Liver (tissue), 9 donors: ENCODE measurements around the gene TSHZ2. TPM values are rescaled to one million over a fixed set of nuclear protein-coding genes. Genes with fewer than 3 reads are reported as not detected.

ENCODE experiments used
- DNase-seq: peaks from one replicate; pipeline ENCODE4 v3.0.0-alpha.2; 2017; ENCODE audit warnings: low spot score
- H3K27ac ChIP-seq, 2 donors: one replicate each; pipeline ENCODE4 v1.7.0; 2013; ENCODE audit warnings: inconsistent platforms in 2 of 2, low read length in 2 of 2, control low read depth in 1 of 2, low read depth in 1 of 2, mild to moderate bottlenecking in 1 of 2
- H3K27me3 ChIP-seq, 4 donors: one replicate each; pipeline versions ENCODE4 v1.6.1 to v1.7.0; 2013; ENCODE audit warnings: low read length in 3 of 4, inconsistent platforms in 1 of 4, mild to moderate bottlenecking in 1 of 4, moderate library complexity in 1 of 4; ENCODE audit not compliant: control insufficient read depth in 4 of 4, insufficient read depth in 4 of 4
- H3K36me3 ChIP-seq, 4 donors: one replicate each; pipeline versions ENCODE4 v1.6.1 to v1.7.0; 2013; ENCODE audit warnings: low read length in 3 of 4, mild to moderate bottlenecking in 3 of 4, low read depth in 1 of 4, moderate library complexity in 1 of 4; ENCODE audit not compliant: control insufficient read depth in 4 of 4, insufficient read depth in 3 of 4
- H3K4me1 ChIP-seq, 4 donors: one replicate each; pipeline versions ENCODE4 v1.6.1 to v1.7.0; 2013; ENCODE audit warnings: low read length in 3 of 4, mild to moderate bottlenecking in 3 of 4, moderate library complexity in 1 of 4; ENCODE audit not compliant: control insufficient read depth in 4 of 4, insufficient read depth in 4 of 4
- H3K4me3 ChIP-seq, 3 donors: one replicate each; pipeline versions ENCODE4 v1.6.1 to v1.7.0; 2013; ENCODE audit warnings: low read length in 3 of 3, control low read depth in 1 of 3, low read depth in 1 of 3, mild to moderate bottlenecking in 1 of 3
- H3K9ac ChIP-seq, 2 donors: one replicate each; pipeline ENCODE4 v1.7.0; 2013; ENCODE audit warnings: low read length in 2 of 2, mild to moderate bottlenecking in 2 of 2, moderate library complexity in 2 of 2, control low read depth in 1 of 2, low read depth in 1 of 2
- H3K9me3 ChIP-seq, 4 donors: one replicate each; pipeline versions ENCODE4 v1.6.1 to v1.7.0; 2013; ENCODE audit warnings: low read length in 3 of 4; ENCODE audit not compliant: control insufficient read depth in 4 of 4
- ATF3 ChIP-seq: IDR thresholded peaks from 2 replicates; pipeline ENCODE4 v1.6.1; 2016; ENCODE audit warnings: antibody characterized with exemption
- CTCF ChIP-seq: fragments of 150-350 bp; IDR thresholded peaks from 2 replicates; pipeline ENCODE4 v1.5.1; 2017; ENCODE audit warnings: improper control_type of control experiment, low read depth, low read length; ENCODE audit not compliant: missing input control
- EGR1 ChIP-seq, 2 donors: IDR thresholded peaks; 2 replicates each; pipeline ENCODE4 v1.6.1; 2016 to 2018; ENCODE audit warnings: antibody characterized with exemption in 2 of 2, low read depth in 2 of 2
- FOXA1 ChIP-seq: IDR thresholded peaks from 2 replicates; pipeline ENCODE4 v1.6.1; 2016; ENCODE audit warnings: antibody characterized with exemption
- FOXA2 ChIP-seq: IDR thresholded peaks from 2 replicates; pipeline ENCODE4 v1.6.1; 2016; ENCODE audit warnings: antibody characterized with exemption
- HNF4A ChIP-seq, 2 donors: conservative IDR thresholded peaks; 2 replicates each; pipeline ENCODE4 v1.6.1; 2016; ENCODE audit warnings: antibody characterized with exemption in 2 of 2, mild to moderate bottlenecking in 2 of 2
- HNF4G ChIP-seq: IDR thresholded peaks from 2 replicates; pipeline ENCODE4 v1.6.1; 2016; ENCODE audit warnings: antibody characterized with exemption
- JUND ChIP-seq, 2 donors: IDR thresholded peaks; 2 replicates each; pipeline ENCODE4 v1.6.1; 2016; ENCODE audit warnings: antibody characterized with exemption in 2 of 2
- NR2F2 ChIP-seq: IDR thresholded peaks from 2 replicates; pipeline ENCODE4 v1.6.1; 2016; ENCODE audit warnings: antibody characterized with exemption
- RAD21 ChIP-seq, 2 donors: IDR thresholded peaks; 2 replicates each; pipeline ENCODE4 v1.6.1; 2016; ENCODE audit warnings: antibody characterized with exemption in 2 of 2, mild to moderate bottlenecking in 2 of 2
- REST ChIP-seq: IDR thresholded peaks from 2 replicates; pipeline ENCODE4 v1.6.1; 2016; ENCODE audit warnings: antibody characterized with exemption, mild to moderate bottlenecking
- RXRA ChIP-seq, 2 donors: IDR thresholded peaks; 2 replicates each; pipeline ENCODE4 v1.6.1; 2017 to 2018; ENCODE audit warnings: antibody characterized with exemption in 2 of 2, mild to moderate bottlenecking in 1 of 2
- SP1 ChIP-seq: IDR thresholded peaks from 2 replicates; pipeline ENCODE4 v1.6.1; 2018; ENCODE audit warnings: antibody characterized with exemption, mild to moderate bottlenecking
- TAF1 ChIP-seq: conservative IDR thresholded peaks from 2 replicates; pipeline ENCODE4 v1.6.1; 2016; ENCODE audit warnings: antibody characterized with exemption, mild to moderate bottlenecking
- YY1 ChIP-seq: IDR thresholded peaks from 2 replicates; pipeline ENCODE4 v1.6.1; 2016; ENCODE audit warnings: antibody characterized with exemption, mild to moderate bottlenecking
- ZBTB33 ChIP-seq: IDR thresholded peaks from 2 replicates; pipeline ENCODE4 v1.6.1; 2016; ENCODE audit warnings: antibody characterized with exemption
- WGBS: extraction: QIAGEN DNeasy Blood & Tissue Kit; methylation state at CpG from one replicate; pipeline ENCODE4 v1.1.7; 2013; 5-methylcytosine and 5-hydroxymethylcytosine counted together
- polyA plus RNA-seq, 2 donors: library from polyadenylated mRNA; stranded (reverse) in 1 of 2; unstranded in 1 of 2; fragments of 200-250 nt in 1 of 2; fragments of >200 nt in 1 of 2; fragmentation: Nextera tagmentation in 1 of 2; extraction: Ambion mirVana in 1 of 2; gene quantifications; one replicate each; pipeline versions ENCODE4 v1.2.1 to v1.2.3, GENCODE V29; 2013 to 2015
- total RNA-seq, 2 donors: library from RNA; depleted of rRNA; stranded (reverse); fragments of >200 nt; gene quantifications; one replicate each; pipeline ENCODE4 v1.2.3, GENCODE V29; 2014
- TF ChIP-seq, protein P1 (sequence below): IDR thresholded peaks from 2 replicates; pipeline ENCODE4 v1.6.1; 2016; ENCODE audit warnings: antibody characterized with exemption
- donor health status: healthy.
- donor health status: healthy.
- donor health status: healthy.
- donor health status: healthy.
- donor health status: healthy.

Gene TSHZ2
- total and polyA plus RNA-seq, 4 donors: 2.9 to 11.3 (median 7.8) TPM

DNA sequence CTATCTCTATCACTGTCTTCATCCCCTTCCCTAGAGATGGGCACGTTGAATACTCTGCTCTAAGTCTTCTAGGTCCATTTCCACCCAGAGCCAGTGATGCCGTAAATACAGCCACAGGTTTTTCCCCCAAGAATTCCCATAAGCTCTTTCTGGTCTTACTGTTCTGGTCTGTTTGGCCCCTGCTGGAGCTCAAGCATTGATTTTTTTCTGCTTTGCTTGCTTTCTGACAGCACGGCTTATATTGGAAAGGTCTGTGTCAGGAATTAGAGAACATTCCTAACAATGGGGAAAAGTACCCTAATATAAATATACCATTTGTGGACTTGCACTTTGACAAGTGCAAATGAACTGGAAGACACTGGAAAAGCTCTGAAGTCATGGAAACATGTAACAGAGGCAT, 302.6 kb downstream of the TSHZ2 start:
- Histone ChIP-seq H3K4me3 (no peak overlapping the region), H3K9me3 (no peaks in the 10 kb centered on the region), H3K36me3 (no peaks in the 10 kb centered on the region), H3K9ac (no peak overlapping the region), H3K27ac (peak overlapping the region in 1 of 2 donors; percentile 46), H3K27me3 (no peaks in the 10 kb centered on the region), H3K4me1 (peaks cover 0 to 22% (median 11%) of the 10 kb centered on the region in 4 donors)
- TF ChIP-seq ZBTB33: no peak
- no peak for TF ChIP-seq YY1
- no peak for TF ChIP-seq FOXA1
- TF ChIP-seq SP1: no peak
- TF ChIP-seq ATF3: no peak
- TF ChIP-seq FOXA2: no peak
- TF ChIP-seq REST: no peak
- no peak for TF ChIP-seq JUND (IDR thresholded peaks at IDR 0.05)
- TF ChIP-seq, protein P1, sequence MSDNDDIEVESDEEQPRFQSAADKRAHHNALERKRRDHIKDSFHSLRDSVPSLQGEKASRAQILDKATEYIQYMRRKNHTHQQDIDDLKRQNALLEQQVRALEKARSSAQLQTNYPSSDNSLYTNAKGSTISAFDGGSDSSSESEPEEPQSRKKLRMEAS: no peak
- no peak for TF ChIP-seq NR2F2
- no peak for TF ChIP-seq RAD21 (IDR thresholded peaks at IDR 0.05)
- no peak for TF ChIP-seq HNF4G
- TF ChIP-seq EGR1 (IDR thresholded peaks at IDR 0.05; ENCODE audit: low read depth in 2 of 2): no peak
- WGBS: 40% methylated on average over 3 of the region's 3 CpGs
- no peak for DNase-seq

GRCh38 chr20:53276143-53276542, 304.0 kb downstream of the TSHZ2 start:
- Histone ChIP-seq H3K27me3 (no peaks in the 10 kb centered on the region), H3K4me1 (peaks cover 0 to 22% (median 11%) of the 10 kb centered on the region in 4 donors), H3K9ac (no peak overlapping the region), H3K27ac (no peak overlapping the region), H3K4me3 (no peak overlapping the region), H3K9me3 (no peaks in the 10 kb centered on the region), H3K36me3 (no peaks in the 10 kb centered on the region)
- DNase-seq: no peak
- WGBS: 65% methylated on average over 3 of the region's 3 CpGs
- TF ChIP-seq TAF1: no peak
- TF ChIP-seq FOXA2: no peak
- no peak for TF ChIP-seq ATF3
- no peak for TF ChIP-seq YY1
- TF ChIP-seq JUND (IDR thresholded peaks at IDR 0.05): no peak
- TF ChIP-seq ZBTB33: no peak
- TF ChIP-seq FOXA1: no peak
- no peak for TF ChIP-seq HNF4G
- no peak for TF ChIP-seq REST
- TF ChIP-seq HNF4A (conservative IDR thresholded peaks at IDR 0.05): no peak
- TF ChIP-seq NR2F2: no peak
- TF ChIP-seq RXRA (IDR thresholded peaks at IDR 0.05): no peak
- TF ChIP-seq CTCF: no peak
- TF ChIP-seq, protein P1: no peak
- no peak for TF ChIP-seq SP1
- no peak for TF ChIP-seq EGR1 (IDR thresholded peaks at IDR 0.05; ENCODE audit: low read depth in 2 of 2)
- no peak for TF ChIP-seq RAD21 (IDR thresholded peaks at IDR 0.05)
